Stomach (tissue), 9 donors: ENCODE data around the gene ERBIN. TPM values are rescaled to one million over a fixed set of nuclear protein-coding genes. Genes with fewer than 3 reads are reported as not detected.

Experiments
- DNase-seq, 2 donors: peaks; one replicate each; pipeline versions ENCODE4 v3.0.0 to v3.0.0-alpha.2; 2013 to 2019
- H3K27ac ChIP-seq, 5 donors: fragments of 200-600 bp in 4 of 5; sonication (generic) in 4 of 5; one replicate each; pipeline ENCODE4 v1.5.1; 2013 to 2019; ENCODE audit warnings: mild to moderate bottlenecking in 1 of 5, moderate library complexity in 1 of 5
- H3K27me3 ChIP-seq, 3 donors: fragments of 200-600 bp; sonication (generic); one replicate each; pipeline ENCODE4 v1.5.1; 2017 to 2019; ENCODE audit warnings: mixed run types in 1 of 3
- H3K36me3 ChIP-seq, 4 donors: fragments of 200-600 bp; sonication (generic); 1 replicate in 3 of 4; 2 replicates in 1 of 4; pipeline ENCODE4 v1.5.1; 2016 to 2019
- H3K4me1 ChIP-seq, 4 donors: fragments of 200-600 bp; sonication (generic); one replicate each; pipeline ENCODE4 v1.5.1; 2016 to 2019
- H3K4me3 ChIP-seq, 4 donors: fragments of 200-600 bp; sonication (generic) in 3 of 4; one replicate each; pipeline ENCODE4 v1.5.1; 2016 to 2019; ENCODE audit warnings: mild to moderate bottlenecking in 1 of 4
- H3K9me3 ChIP-seq, 4 donors: fragments of 200-600 bp; sonication (generic); one replicate each; pipeline ENCODE4 v1.5.1; 2016 to 2019
- CTCF ChIP-seq, 7 experiments: fragments of 450-650 bp in 4 of 7; fragments of 200-600 bp in 3 of 7; sonication (generic) in 3 of 7; IDR thresholded peaks; one replicate each; pipeline ENCODE4 v1.5.1; 2016 to 2019; ENCODE audit warnings: antibody characterized with exemption in 7 of 7, control low read depth in 2 of 7, mild to moderate bottlenecking in 1 of 7
- EP300 ChIP-seq: sonication (generic); formaldehyde crosslinking; IDR thresholded peaks from one replicate; pipeline ENCODE4 v1.6.1; 2017; ENCODE audit warnings: antibody characterized with exemption
- POLR2A ChIP-seq, 4 donors: fragments of 450-650 bp; IDR thresholded peaks; one replicate each; pipeline ENCODE4 v1.6.1; 2016; ENCODE audit warnings: antibody characterized with exemption in 4 of 4, control low read depth in 2 of 4, mild to moderate bottlenecking in 1 of 4, moderate library complexity in 1 of 4
- POLR2AphosphoS5 ChIP-seq, 3 donors: sonication (generic); formaldehyde crosslinking; IDR thresholded peaks; one replicate each; pipeline ENCODE4 v1.6.1; 2016; ENCODE audit warnings: antibody characterized with exemption in 3 of 3
- WGBS, 5 donors: extraction: QIAGEN DNeasy Blood & Tissue Kit in 3 of 5; methylation state at CpG; one replicate each; pipeline versions ENCODE4 v1.1.5 to v1.1.7; 2013 to 2018; 5-methylcytosine and 5-hydroxymethylcytosine counted together
- intact Hi-C: fragments of 100-400 bp; cut with DNase I; formaldehyde crosslinking; loops from one replicate; pipeline ENCODE4 v1.15.1; 2023; ENCODE audit warnings: low total_unique reads
- polyA plus RNA-seq, 3 donors: library from polyadenylated mRNA; stranded (reverse); fragments of 200-250 nt; gene quantifications; one replicate each; pipeline ENCODE4 v1.2.3, GENCODE V29; 2013
- total RNA-seq, 5 donors: library from RNA; depleted of rRNA; stranded (reverse); fragments of >200 nt; gene quantifications; one replicate each; pipeline versions ENCODE4 v1.1.0 to v1.2.3, GENCODE V29; 2014 to 2016
- donor health status: healthy with polysubstance abuse.
- donor health status: Bipolar disorder and iron deficiency.
- donor health status: healthy.

The ERBIN gene
- total and polyA plus RNA-seq, 8 donors = 10.3 to 207 (median 37.2) TPM

GRCh38 chr5:65932676-65933075 lies 6.3 kb downstream of the ERBIN start:
- Histone ChIP-seq H3K27ac (no peak overlapping the region), H3K9me3 (no peaks in the 10 kb centered on the region), H3K36me3 (no peaks in the 10 kb centered on the region), H3K4me3 (no peak overlapping the region), H3K27me3 (no peaks in the 10 kb centered on the region), H3K4me1 (peaks cover 16 to 87% (median 51%) of the 10 kb centered on the region in 4 donors)
- TF ChIP-seq EP300 = no peak
- no peak for TF ChIP-seq POLR2AphosphoS5 (IDR thresholded peaks at IDR 0.05)
- no peak for TF ChIP-seq POLR2A (IDR thresholded peaks at IDR 0.05)
- no peak for TF ChIP-seq CTCF (IDR thresholded peaks at IDR 0.05)
- WGBS, 5 donors = 92 to 98% (median 95%) methylated on average over 4 of the region's 4 CpGs
- no peak for DNase-seq
- intact Hi-C loops = no loop called here

- H3K27me3 ChIP-seq = no peaks in the 10 kb centered on the region
- 56 to 74% (median 60%) methylated on average over 2 of the region's 2 CpGs for WGBS, 5 donors
- H3K4me1 ChIP-seq = peaks cover 16 to 85% (median 51%) of the 10 kb centered on the region in 4 donors
- no peak for DNase-seq
- H3K4me3 ChIP-seq = no peak overlapping the region
- no peaks in the 10 kb centered on the region for H3K9me3 ChIP-seq
- intact Hi-C loops = no loop called here
- H3K27ac ChIP-seq = no peak overlapping the region
- H3K36me3 ChIP-seq = no peaks in the 10 kb centered on the region
- TF ChIP-seq EP300 (no peak), CTCF (IDR thresholded peaks at IDR 0.05) (no peak), POLR2A (IDR thresholded peaks at IDR 0.05) (no peak), POLR2AphosphoS5 (IDR thresholded peaks at IDR 0.05) (no peak)
These were observed 6.9 kb downstream of the ERBIN start for GRCh38 chr5:65933295-65933694.

GRCh38 chr5:65938256-65938655 lies 11.9 kb downstream of the ERBIN start:
- intact Hi-C loops = no loop called here
- WGBS, 5 donors = 87 to 97% (median 88%) methylated on average over 5 of the region's 5 CpGs
- TF ChIP-seq CTCF (IDR thresholded peaks at IDR 0.05) (no peak), POLR2A (IDR thresholded peaks at IDR 0.05) (no peak), POLR2AphosphoS5 (IDR thresholded peaks at IDR 0.05) (no peak), EP300 (no peak)
- H3K4me3 ChIP-seq = no peak overlapping the region
- H3K27me3 ChIP-seq = no peaks in the 10 kb centered on the region
- H3K4me1 ChIP-seq = peaks cover 9 to 46% (median 24%) of the 10 kb centered on the region in 4 donors
- no peaks in the 10 kb centered on the region for H3K36me3 ChIP-seq
- no peaks in the 10 kb centered on the region for H3K9me3 ChIP-seq
- H3K27ac ChIP-seq = no peak overlapping the region
- no peak for DNase-seq

- Histone ChIP-seq H3K27ac (no peak overlapping the region), H3K27me3 (no peaks in the 10 kb centered on the region), H3K36me3 (peaks cover 0 to 3% (median 0%) of the 10 kb centered on the region in 4 donors), H3K4me3 (no peak overlapping the region), H3K9me3 (no peaks in the 10 kb centered on the region), H3K4me1 (peaks cover 0 to 4% (median 0%) of the 10 kb centered on the region in 4 donors)
- TF ChIP-seq POLR2A (IDR thresholded peaks at IDR 0.05) (no peak), CTCF (IDR thresholded peaks at IDR 0.05) (no peak), POLR2AphosphoS5 (IDR thresholded peaks at IDR 0.05) (no peak), EP300 (no peak)
- WGBS, 5 donors = 92 to 98% (median 97%) methylated on average over 5 of the region's 5 CpGs
- intact Hi-C loops = no loop called here
- no peak for DNase-seq
These were observed 17.4 kb downstream of the ERBIN start for GRCh38 chr5:65943771-65944170.
